NCI-H226 (cell line): ENCODE results near the gene LUZP2.
A peak's percentile ranks its signal among the peaks of the same experiment; 100 is the strongest.

Source experiments
- DNase-seq: peaks from one replicate; pipeline ENCODE4 v3.0.0-alpha.2; 2015

The LUZP2 gene

GRCh38 chr11:24636291-24636629, 139.4 kb downstream of the LUZP2 start:
- DNase-seq: no peak

- no peak for DNase-seq
These were observed 140.7 kb downstream of the LUZP2 start for GRCh38 chr11:24637520-24637919.

- peak; percentile 54 for DNase-seq
These were observed 145.8 kb downstream of the LUZP2 start for GRCh38 chr11:24642648-24643047.

GRCh38 chr11:24645563-24645962, 148.7 kb downstream of the LUZP2 start:
- no peak for DNase-seq

DNA sequence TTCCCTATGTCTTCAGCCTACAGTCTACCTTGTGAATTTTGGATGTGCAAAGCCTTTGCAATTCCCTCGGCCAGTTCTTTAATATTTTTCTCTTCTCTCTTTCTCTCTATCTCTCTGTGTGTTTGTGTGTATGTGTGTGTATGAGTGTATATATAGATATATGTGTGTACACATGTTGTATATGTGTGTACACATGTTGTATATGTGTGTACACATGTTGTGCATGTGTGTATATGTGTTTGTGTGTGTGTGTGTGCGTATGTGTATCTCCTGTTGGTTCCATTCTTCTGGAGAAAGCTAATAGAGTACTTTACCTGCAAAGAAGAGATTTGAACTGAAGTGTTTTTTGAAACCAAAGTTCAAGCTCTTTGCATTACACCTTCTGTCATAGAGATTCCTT, 155.0 kb downstream of the LUZP2 start:
- no peak for DNase-seq

DNA sequence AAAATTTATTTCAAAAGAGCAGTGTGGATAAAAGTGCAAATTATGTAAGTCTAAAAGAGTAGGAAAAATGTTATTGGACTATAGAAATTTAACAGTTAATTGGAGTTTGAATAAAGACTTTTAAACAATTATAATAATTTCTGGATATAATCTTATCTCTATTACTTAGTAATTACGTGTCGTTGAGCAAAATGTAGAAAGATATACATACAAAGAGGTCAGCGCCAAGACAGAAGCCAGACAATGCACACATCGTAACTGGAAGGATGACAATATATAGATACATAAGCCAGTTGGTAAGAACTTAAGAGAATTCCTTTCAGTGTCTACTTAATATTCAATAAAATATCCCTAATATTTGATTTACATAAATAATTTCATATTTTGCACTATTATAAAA, 157.0 kb downstream of the LUZP2 start:
- DNase-seq: no peak

GRCh38 chr11:24661331-24661730, 164.5 kb downstream of the LUZP2 start:
- DNase-seq: no peak

DNA sequence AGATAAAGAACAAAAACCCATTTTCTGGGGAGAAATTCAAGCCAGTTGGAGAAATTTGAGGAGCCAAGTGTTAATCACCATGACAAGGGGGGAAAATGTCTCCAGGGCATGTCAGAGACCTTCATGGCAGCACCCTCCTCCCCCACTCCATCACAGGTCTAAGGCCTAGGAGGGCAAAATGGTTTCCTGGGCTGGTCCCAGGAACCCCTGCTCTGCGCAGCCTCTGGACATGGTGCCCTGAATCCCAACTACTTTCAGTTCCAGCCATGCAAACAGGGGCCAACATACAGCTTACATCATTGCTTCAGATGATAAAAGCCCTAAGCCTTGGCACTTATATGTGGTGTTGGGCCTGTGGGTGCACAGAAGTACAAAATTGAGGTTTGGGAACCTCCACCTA, 167.5 kb downstream of the LUZP2 start:
- DNase-seq: no peak

DNA sequence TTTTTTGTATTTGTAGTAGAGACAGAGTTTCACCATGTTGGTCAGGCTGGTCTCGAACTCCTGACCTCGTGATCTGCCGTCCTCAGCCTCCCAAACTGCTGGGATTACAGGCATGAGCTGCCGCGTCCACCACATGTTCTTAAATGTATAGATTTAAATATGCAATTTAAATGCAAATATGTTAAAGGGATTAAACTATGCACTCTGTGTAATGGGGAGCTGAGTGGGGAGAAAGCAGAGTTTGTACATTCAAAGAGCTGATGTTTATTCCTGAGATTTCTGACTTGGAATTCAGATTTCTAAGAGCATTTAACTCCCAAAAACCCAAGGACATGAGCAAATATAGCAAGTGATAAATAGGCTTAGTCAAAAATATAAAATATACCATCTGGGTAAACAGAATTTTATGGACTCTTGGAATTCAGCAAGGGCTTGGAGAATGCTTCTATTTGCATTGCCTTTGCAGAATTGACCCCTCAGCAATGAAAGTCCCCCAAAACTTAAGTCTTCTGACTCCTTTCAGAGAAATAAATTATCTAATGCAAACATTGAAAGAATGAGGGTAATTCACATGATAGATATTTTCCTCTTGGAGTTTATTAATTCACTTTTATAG, 170.6 kb downstream of the LUZP2 start:
- DNase-seq: no peak

DNA sequence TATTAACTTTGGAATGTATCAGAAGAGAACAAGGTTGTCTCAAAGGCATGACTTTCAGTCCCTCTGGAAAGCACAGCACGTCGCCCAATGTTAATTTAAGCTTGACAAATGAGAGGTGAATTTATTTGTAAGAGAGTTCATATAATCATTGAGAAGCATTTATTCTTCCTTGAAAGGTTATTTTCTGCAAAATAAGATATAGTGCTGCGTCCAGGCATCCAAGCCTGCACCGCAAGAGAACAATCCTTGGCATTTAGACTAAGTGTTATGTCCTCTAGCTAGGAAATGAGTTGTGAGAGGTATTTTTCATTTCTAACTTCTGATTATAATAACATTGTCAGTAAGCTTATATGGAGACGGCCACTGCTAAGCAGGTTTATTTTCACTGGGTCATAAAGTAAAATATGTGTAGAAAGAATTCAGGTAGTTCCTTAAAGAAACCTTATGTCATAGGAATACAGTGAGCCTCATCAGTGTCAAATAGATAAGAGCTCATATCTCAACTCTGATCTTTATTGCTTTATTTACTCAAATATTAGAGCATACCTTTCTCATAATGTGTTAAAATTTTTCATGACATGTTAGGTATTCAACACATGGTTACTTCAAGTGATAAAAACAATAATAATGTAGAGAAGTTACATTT, 182.0 kb downstream of the LUZP2 start:
- no peak for DNase-seq

- DNase-seq: no peak
These were observed 183.0 kb downstream of the LUZP2 start for GRCh38 chr11:24679821-24680351.

DNA sequence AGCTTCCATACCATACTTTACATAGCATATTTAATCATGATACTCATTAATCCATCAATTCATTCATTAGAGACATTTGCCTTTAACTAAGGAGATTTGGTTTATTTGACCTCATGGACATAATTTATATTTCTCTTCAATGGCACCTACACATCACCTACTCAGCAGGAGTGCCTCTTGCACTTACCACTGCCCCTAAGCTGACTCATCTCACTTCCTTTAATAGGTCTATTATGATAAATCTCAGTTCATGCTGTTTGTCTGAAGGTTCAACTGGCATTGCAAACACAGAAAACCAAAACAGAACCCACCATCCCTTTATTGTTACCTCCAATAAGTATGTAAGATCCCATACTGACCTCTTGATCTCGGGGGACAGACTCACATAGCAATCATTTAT, 186.7 kb downstream of the LUZP2 start:
- peak; percentile 31 for DNase-seq

DNA sequence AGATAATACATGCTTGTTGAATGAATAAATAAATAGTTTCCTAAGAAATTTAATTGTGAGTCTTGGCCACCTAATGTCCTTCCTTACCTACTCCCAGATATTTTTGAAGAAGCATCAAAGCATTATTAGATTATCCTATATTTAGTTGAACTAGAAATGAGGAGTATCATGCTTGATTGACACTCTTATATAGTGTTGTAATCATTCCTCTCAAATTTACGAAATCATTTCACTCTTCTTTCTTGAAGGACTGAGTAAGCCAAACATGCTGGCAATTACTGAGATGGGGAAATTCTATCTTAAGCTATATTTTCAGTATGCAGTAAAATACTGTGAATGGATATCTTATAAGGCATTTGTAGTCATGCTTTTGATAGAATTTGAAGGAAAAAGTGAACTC, 189.0 kb downstream of the LUZP2 start:
- no peak for DNase-seq

DNA sequence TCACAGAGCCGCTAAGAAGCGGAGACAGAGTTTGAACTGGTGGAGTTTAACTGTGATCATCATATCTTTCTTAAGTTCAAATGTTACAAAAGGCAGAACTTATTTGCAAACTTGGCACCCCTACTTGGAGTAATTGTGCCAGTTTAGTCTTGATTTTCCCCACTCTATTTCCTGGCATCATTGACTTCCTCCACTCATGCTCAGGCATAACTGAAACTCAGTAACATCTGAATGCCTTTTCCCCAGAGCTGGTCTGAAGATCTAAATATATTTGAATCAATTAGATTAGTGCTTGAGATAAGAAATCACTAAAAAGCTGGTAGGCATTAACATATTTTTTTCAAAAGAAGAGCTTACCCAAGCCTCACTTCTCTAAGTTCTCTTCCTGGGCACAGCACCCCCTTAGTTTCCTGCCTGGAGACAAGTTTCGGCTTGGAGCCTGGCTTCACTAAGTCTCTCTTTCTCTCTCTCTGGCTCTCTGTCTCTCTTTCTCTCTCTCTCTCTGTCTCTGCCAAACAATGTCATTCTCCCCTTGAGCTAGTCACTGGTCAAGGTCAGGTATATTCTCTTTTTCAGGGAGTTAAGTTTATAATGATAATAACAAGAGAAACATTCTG, 190.8 kb downstream of the LUZP2 start:
- no peak for DNase-seq

DNA sequence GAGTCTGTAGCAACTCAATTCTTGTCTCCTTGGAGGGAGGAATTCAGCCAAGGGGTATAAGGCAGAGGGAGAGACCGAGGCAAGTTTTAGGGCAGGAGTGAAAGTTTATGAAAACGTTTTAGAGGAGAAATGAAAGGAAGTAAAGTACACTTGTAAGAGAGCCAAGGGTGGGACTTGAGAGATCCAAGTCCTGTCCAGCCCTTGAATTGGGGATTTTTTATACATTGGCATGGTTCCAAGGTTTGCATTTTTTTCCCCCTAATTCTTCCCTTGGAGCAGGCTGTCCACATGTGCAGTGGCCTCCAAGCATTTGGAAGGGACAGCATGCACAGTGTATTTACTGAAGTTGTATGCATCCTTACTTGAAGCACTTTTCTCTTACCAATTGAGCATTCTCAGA, 192.1 kb downstream of the LUZP2 start:
- DNase-seq: no peak

DNA sequence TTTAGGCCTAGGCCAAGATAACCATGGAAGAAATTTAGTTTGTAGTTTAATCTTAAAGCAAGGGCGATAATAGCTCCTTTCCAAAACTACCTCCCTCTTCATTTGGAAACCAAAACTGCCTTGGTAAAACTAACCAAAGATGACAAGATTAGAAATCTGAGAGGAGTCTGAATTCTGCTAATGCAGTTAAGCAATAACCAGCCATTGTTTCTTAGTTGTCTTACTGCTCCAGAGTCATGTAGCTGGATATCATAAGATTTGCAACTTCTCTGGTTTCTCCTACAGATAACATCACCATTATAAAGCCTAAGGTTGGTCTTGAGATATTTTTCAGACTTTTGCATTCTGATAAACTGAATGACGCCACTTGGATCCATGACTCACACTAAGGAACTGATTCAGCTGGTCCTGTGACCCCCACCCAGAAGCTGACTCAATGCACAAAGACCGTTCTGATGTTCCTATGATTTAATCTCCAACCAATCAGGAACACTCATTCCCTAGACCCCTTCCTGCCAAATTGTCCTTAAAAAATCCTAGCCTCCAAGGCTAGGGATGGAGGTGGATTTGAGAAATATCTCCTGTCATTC, 200.8 kb downstream of the LUZP2 start:
- peak; percentile 91 for DNase-seq

DNA sequence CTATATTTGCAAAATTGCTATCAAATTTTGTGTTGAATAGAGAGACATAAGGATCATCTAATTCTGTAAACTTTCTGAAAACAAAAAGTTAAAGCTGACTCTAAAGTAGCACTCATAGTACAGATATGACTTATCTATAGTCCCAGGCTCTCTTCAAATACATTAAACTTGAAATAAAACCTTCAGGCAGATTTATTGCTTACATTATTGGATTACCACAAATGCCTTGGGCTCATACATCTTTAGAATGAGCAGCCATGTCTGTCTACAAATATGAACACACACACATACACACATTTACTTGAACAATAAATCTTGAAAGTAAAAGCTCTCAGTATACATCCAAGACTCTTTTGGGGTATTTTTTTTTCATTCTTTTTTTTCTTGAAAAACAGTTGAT, 207.9 kb downstream of the LUZP2 start:
- DNase-seq: no peak

- DNase-seq: no peak
These were observed 208.6 kb downstream of the LUZP2 start for GRCh38 chr11:24705474-24705873.

GRCh38 chr11:24708616-24709015, 211.8 kb downstream of the LUZP2 start:
- peak; percentile 50 for DNase-seq

- no peak for DNase-seq
These were observed 213.2 kb downstream of the LUZP2 start for GRCh38 chr11:24709928-24710565.

GRCh38 chr11:24714601-24715000, 217.7 kb downstream of the LUZP2 start:
- DNase-seq: no peak

GRCh38 chr11:24716403-24716802, 219.6 kb downstream of the LUZP2 start:
- no peak for DNase-seq

DNA sequence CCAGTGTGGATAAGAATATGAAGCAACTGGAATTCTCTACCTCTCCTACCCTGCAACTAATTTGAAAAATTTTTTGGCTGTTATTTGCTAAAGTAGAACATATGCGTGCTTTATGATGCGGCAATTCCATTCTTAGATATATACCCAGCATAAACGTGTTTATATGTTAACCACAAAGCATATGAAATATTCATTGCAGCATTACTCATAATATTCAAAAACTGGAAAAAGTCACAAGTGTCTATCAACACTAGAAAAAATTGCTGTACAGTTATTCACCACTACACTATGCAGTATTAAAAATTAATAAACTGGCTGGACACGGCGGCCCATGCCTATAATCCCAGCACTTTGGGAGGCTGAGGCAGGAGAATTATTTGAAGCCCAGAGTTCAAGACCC, 226.4 kb downstream of the LUZP2 start:
- DNase-seq: no peak

DNA sequence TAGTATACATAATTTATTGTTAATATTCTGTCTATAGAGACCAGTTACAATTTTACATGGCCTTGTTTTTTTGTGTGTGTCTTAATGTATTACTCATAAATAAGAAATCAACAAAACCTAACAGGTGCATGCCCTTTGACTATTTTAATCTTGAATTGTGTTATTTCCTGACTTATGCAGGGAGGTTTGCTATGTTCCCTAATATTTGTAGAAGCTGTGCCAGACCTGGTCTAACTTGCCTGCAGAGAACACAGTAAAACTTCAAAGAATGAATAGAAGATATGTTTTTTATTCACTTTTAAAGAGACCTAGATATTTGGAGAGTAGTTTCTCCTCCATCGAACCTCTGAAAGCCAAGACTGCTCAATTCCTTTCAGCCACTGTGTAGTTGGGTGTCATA, 234.7 kb downstream of the LUZP2 start:
- no peak for DNase-seq
